ENCODE measurements around the gene MPG. TPM values are rescaled to one million over a fixed set of nuclear protein-coding genes. Genes with fewer than 3 reads are reported as not detected.

Gene MPG
- total and polyA plus RNA-seq, 2 experiments from 2014 or later, result 38.0 to 91.1 TPM

DNA sequence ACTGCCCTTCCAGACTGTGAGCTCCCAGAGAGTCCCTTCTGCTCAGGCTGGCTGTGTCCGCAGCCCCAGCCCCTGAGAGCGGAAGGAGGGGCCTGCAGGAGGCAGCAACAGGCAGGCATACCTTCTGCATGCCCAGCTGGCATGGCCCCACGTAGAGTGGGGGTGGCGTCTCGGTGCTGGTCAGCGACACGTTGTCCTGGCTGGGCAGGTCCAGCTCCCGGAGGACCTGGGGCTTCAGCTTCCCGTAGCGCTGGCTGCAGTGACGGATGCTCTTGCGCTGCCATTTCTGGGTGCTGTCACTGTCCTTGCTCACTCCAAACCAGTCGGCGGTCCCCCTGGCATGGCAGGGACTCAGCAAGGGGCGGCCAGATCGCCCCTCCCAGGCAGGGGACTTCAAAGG lies 14.6 kb upstream of the MPG start:
- H3K27me3 Mint-ChIP-seq (ENCODE audit: insufficient read depth, low read depth, poor library complexity), result peaks cover 14% of the 10 kb centered on the region
- Histone ChIP-seq H3K36me3 (ENCODE audit: insufficient read depth) (no peaks in the 10 kb centered on the region), H4K20me1 (replicated peaks; ENCODE audit: insufficient read depth) (no peaks in the 10 kb centered on the region; the same call in 1 of the 2 replicates), H3K4me1 (ENCODE audit: insufficient read depth) (no peaks in the 10 kb centered on the region; the same call in 1 of the 2 replicates), H2AFZ (no peak overlapping the region), H3K9me2 (ENCODE audit: insufficient read depth) (no peaks in the 10 kb centered on the region), H3K27ac (ENCODE audit: low read depth) (no peak overlapping the region), H3K27me3 (ENCODE audit: insufficient read depth) (no peaks in the 10 kb centered on the region), H3K4me2 (no peak overlapping the region), H3K79me2 (replicated peaks; ENCODE audit: insufficient read depth) (no peaks in the 10 kb centered on the region), H3F3A (replicated peaks; ENCODE audit: low read depth) (no peaks in the 10 kb centered on the region), H3K4me3 (no peak overlapping the region)
- ATAC-seq (no peak), DNase-seq (ENCODE audit: low spot score) (no peak)
- H3K9me3 Mint-ChIP-seq, result no peaks in the 10 kb centered on the region
- no peak overlapping the region for H3K4me3 Mint-ChIP-seq
- H3K36me3 Mint-ChIP-seq (ENCODE audit: low read depth), result peaks cover 24% of the 10 kb centered on the region
- peaks cover 14% of the 10 kb centered on the region; the same call in 2 of the 3 replicates for H3K4me1 Mint-ChIP-seq
- TF ChIP-seq STAT1 (IDR thresholded peaks at IDR 0.05; ENCODE audit: unreplicated experiment) (no peak), ZNF114 (CRISPR knock-in tag; IDR thresholded peaks at IDR 0.05) (no peak), POLR2AphosphoS5 (IDR thresholded peaks at IDR 0.05; ENCODE audit: low read depth) (no peak), EZH2 (IDR thresholded peaks at IDR 0.05; ENCODE audit: low read depth, unreplicated experiment) (no peak), ZNF462 (CRISPR knock-in tag; IDR thresholded peaks at IDR 0.05) (no peak), ZNF331 (CRISPR knock-in tag; IDR thresholded peaks at IDR 0.05; ENCODE audit: low read depth) (no peak), CREB1 (CRISPR knock-in tag; IDR thresholded peaks at IDR 0.05; ENCODE audit: low read depth) (no peak), EZH2phosphoT487 (IDR thresholded peaks at IDR 0.05; ENCODE audit: unreplicated experiment) (no peak), NANOG (IDR thresholded peaks at IDR 0.05; ENCODE audit: borderline replicate concordance) (no peak), CTCF (conservative IDR thresholded peaks at IDR 0.05; ENCODE audit: low read depth in 2 of 2) (no peak), JUNB (IDR thresholded peaks at IDR 0.05; ENCODE audit: unreplicated experiment) (no peak)
- TF ChIP-seq, protein P1, sequence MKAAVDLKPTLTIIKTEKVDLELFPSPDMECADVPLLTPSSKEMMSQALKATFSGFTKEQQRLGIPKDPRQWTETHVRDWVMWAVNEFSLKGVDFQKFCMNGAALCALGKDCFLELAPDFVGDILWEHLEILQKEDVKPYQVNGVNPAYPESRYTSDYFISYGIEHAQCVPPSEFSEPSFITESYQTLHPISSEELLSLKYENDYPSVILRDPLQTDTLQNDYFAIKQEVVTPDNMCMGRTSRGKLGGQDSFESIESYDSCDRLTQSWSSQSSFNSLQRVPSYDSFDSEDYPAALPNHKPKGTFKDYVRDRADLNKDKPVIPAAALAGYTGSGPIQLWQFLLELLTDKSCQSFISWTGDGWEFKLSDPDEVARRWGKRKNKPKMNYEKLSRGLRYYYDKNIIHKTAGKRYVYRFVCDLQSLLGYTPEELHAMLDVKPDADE (IDR thresholded peaks at IDR 0.05), result no peak
- TF ChIP-seq, protein P2, sequence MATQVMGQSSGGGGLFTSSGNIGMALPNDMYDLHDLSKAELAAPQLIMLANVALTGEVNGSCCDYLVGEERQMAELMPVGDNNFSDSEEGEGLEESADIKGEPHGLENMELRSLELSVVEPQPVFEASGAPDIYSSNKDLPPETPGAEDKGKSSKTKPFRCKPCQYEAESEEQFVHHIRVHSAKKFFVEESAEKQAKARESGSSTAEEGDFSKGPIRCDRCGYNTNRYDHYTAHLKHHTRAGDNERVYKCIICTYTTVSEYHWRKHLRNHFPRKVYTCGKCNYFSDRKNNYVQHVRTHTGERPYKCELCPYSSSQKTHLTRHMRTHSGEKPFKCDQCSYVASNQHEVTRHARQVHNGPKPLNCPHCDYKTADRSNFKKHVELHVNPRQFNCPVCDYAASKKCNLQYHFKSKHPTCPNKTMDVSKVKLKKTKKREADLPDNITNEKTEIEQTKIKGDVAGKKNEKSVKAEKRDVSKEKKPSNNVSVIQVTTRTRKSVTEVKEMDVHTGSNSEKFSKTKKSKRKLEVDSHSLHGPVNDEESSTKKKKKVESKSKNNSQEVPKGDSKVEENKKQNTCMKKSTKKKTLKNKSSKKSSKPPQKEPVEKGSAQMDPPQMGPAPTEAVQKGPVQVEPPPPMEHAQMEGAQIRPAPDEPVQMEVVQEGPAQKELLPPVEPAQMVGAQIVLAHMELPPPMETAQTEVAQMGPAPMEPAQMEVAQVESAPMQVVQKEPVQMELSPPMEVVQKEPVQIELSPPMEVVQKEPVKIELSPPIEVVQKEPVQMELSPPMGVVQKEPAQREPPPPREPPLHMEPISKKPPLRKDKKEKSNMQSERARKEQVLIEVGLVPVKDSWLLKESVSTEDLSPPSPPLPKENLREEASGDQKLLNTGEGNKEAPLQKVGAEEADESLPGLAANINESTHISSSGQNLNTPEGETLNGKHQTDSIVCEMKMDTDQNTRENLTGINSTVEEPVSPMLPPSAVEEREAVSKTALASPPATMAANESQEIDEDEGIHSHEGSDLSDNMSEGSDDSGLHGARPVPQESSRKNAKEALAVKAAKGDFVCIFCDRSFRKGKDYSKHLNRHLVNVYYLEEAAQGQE (IDR thresholded peaks at IDR 0.05; ENCODE audit: unreplicated experiment), result no peak
- no peak overlapping the region for H3K27ac Mint-ChIP-seq

All from GM23338 (cell line).